Keratinocyte (primary cell): ENCODE results near the gene LMOD1. TPM values are rescaled to one million over a fixed set of nuclear protein-coding genes. Genes with fewer than 3 reads are reported as not detected.

Source experiments
- DNase-seq: peaks from one replicate; pipeline ENCODE4 v3.0.0-alpha.2; 2011; ENCODE audit warnings: low read depth, missing footprints, low spot score
- FAIRE-seq: peaks from 2 replicates; lab custom pipeline; 2011; peaks lifted over from hg19 to GRCh38; lab: Jason Lieb, UNC
- H2AFZ ChIP-seq: 2 replicates; pipeline ENCODE4 v1.6.0; 2012; ENCODE audit warnings: low read length, control low read depth, inconsistent platforms; ENCODE audit not compliant: control insufficient read depth
- H3K27ac ChIP-seq: 2 replicates; pipeline ENCODE4 v1.5.1; 2011; ENCODE audit warnings: low read length; ENCODE audit not compliant: control insufficient read depth, insufficient read depth
- H3K27me3 ChIP-seq: 3 replicates; pipeline ENCODE4 v1.6.0; 2011; ENCODE audit warnings: low read length; ENCODE audit not compliant: control insufficient read depth, insufficient read depth; ENCODE audit errors: extremely low read depth
- H3K36me3 ChIP-seq, 2 experiments: 2 replicates in 1 of 2; 3 replicates in 1 of 2; pipeline ENCODE4 v1.5.1; 2011; ENCODE audit warnings: low read length in 2 of 2, mild to moderate bottlenecking in 1 of 2; ENCODE audit not compliant: control insufficient read depth in 2 of 2, insufficient read depth in 2 of 2; ENCODE audit errors: extremely low read depth in 1 of 2
- H3K4me1 ChIP-seq: 3 replicates; pipeline ENCODE4 v1.5.1; 2011; ENCODE audit warnings: low read length; ENCODE audit not compliant: control insufficient read depth, insufficient read depth; ENCODE audit errors: extremely low read depth
- H3K4me2 ChIP-seq: 3 replicates; pipeline ENCODE4 v1.6.0; 2011; ENCODE audit warnings: low read depth, low read length; ENCODE audit not compliant: control insufficient read depth, insufficient read depth; ENCODE audit errors: extremely low read depth
- H3K4me3 ChIP-seq, 3 experiments: fragments of 200-600 bp in 1 of 3; sonication (generic) in 1 of 3; 2 replicates in 2 of 3; 3 replicates in 1 of 3; pipeline ENCODE4 v1.5.1; 2011 to 2016; ENCODE audit warnings: low read length in 3 of 3, mild to moderate bottlenecking in 3 of 3, control low read depth in 2 of 3, inconsistent platforms in 1 of 3, low read depth in 1 of 3, mixed read lengths in 1 of 3, mixed run types in 1 of 3, moderate library complexity in 1 of 3; ENCODE audit not compliant: control insufficient read depth in 2 of 3, insufficient read depth in 2 of 3; ENCODE audit errors: extremely low read depth in 1 of 3
- H3K79me2 ChIP-seq: 2 replicates; pipeline ENCODE4 v1.6.0; 2012; ENCODE audit warnings: low read length; ENCODE audit not compliant: control insufficient read depth, insufficient read depth
- H3K9ac ChIP-seq: 3 replicates; pipeline ENCODE4 v1.6.0; 2011; ENCODE audit warnings: low read length; ENCODE audit not compliant: control insufficient read depth, insufficient read depth; ENCODE audit errors: extremely low read depth
- H3K9me1 ChIP-seq: 3 replicates; pipeline ENCODE4 v1.6.0; 2011; ENCODE audit warnings: low read length; ENCODE audit not compliant: control insufficient read depth, insufficient read depth; ENCODE audit errors: extremely low read depth
- H3K9me3 ChIP-seq: 2 replicates; pipeline ENCODE4 v1.5.1; 2012; ENCODE audit warnings: low read depth, low read length; ENCODE audit not compliant: control insufficient read depth
- H4K20me1 ChIP-seq: 3 replicates; pipeline ENCODE4 v1.6.0; 2011; ENCODE audit warnings: low read length; ENCODE audit not compliant: control insufficient read depth, insufficient read depth; ENCODE audit errors: extremely low read depth
- EZH2 ChIP-seq: IDR thresholded peaks from one replicate; pipeline ENCODE4 v1.6.1; 2012; ENCODE audit warnings: inconsistent platforms, mild to moderate bottlenecking, low read length, moderate library complexity
- dilution Hi-C: fragments of 300-500 bp; cut with MboI; formaldehyde crosslinking; loops from one replicate; pipeline ENCODE4 v1.7.0; 2020; ENCODE audit warnings: low sequenced_read_pairs; ENCODE audit not compliant: extremely low pct_ligation_motif_present
- polyA plus RNA-seq, 5 experiments: library from polyadenylated mRNA; depleted of rRNA in 3 of 5; stranded (reverse) in 3 of 5; stranded (forward) in 1 of 5; unstranded in 1 of 5; fragments of >200 nt; gene quantifications; 1 replicate in 1 of 5; 2 replicates in 3 of 5; 3 replicates in 1 of 5; pipeline versions ENCODE4 v1.2.1 to v1.2.3, GENCODE V29; 2011 to 2012; ENCODE audit warnings: missing spikeins in 2 of 5, low read depth in 1 of 5, low replicate concordance in 1 of 5
- TF ChIP-seq, protein P1 (sequence below), 3 experiments: IDR thresholded peaks in 1 of 3; conservative IDR thresholded peaks in 1 of 3; optimal IDR thresholded peaks in 1 of 3; 2 replicates in 2 of 3; 3 replicates in 1 of 3; pipeline versions ENCODE3 to v1.5.1; 2011; ENCODE audit warnings: low read length in 3 of 3, mild to moderate bottlenecking in 3 of 3, moderate library complexity in 2 of 3, control low read depth in 1 of 3, inconsistent platforms in 1 of 3; ENCODE audit not compliant: insufficient read depth in 2 of 3; ENCODE audit errors: extremely low read depth in 1 of 3

LMOD1 gene
- polyA plus RNA-seq, 1 donor (not counting 4 experiments of a cell fraction or from before 2014, with no cell fraction given): not detected

- Histone ChIP-seq H3K4me1 (peaks cover 9% of the 10 kb centered on the region), H3K9me3 (no peaks in the 10 kb centered on the region), H3K4me2 (no peak overlapping the region), H4K20me1 (no peaks in the 10 kb centered on the region), H2AFZ (no peak overlapping the region), H3K27ac (no peak overlapping the region), H3K79me2 (no peaks in the 10 kb centered on the region), H3K27me3 (no peaks in the 10 kb centered on the region), H3K9ac (no peak overlapping the region), H3K9me1 (no peaks in the 10 kb centered on the region), H3K36me3 (no peaks in the 10 kb centered on the region), H3K4me3 (no peak overlapping the region)
- FAIRE-seq (no peak), DNase-seq (no peak)
- dilution Hi-C loops: no loop called here
- TF ChIP-seq EZH2: no peak
- TF ChIP-seq, protein P1, sequence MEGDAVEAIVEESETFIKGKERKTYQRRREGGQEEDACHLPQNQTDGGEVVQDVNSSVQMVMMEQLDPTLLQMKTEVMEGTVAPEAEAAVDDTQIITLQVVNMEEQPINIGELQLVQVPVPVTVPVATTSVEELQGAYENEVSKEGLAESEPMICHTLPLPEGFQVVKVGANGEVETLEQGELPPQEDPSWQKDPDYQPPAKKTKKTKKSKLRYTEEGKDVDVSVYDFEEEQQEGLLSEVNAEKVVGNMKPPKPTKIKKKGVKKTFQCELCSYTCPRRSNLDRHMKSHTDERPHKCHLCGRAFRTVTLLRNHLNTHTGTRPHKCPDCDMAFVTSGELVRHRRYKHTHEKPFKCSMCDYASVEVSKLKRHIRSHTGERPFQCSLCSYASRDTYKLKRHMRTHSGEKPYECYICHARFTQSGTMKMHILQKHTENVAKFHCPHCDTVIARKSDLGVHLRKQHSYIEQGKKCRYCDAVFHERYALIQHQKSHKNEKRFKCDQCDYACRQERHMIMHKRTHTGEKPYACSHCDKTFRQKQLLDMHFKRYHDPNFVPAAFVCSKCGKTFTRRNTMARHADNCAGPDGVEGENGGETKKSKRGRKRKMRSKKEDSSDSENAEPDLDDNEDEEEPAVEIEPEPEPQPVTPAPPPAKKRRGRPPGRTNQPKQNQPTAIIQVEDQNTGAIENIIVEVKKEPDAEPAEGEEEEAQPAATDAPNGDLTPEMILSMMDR (optimal IDR thresholded peaks at IDR 0.05 in 1 of 3, IDR thresholded peaks at IDR 0.05 in 1 of 3, conservative IDR thresholded peaks at IDR 0.05 in 1 of 3; ENCODE audit: extremely low read depth in 1 of 3, insufficient read depth in 2 of 3, low read length in 3 of 3): no peak
Observed at GRCh38 chr1:201912832-201913231, 33.5 kb downstream of the LMOD1 start.

DNA sequence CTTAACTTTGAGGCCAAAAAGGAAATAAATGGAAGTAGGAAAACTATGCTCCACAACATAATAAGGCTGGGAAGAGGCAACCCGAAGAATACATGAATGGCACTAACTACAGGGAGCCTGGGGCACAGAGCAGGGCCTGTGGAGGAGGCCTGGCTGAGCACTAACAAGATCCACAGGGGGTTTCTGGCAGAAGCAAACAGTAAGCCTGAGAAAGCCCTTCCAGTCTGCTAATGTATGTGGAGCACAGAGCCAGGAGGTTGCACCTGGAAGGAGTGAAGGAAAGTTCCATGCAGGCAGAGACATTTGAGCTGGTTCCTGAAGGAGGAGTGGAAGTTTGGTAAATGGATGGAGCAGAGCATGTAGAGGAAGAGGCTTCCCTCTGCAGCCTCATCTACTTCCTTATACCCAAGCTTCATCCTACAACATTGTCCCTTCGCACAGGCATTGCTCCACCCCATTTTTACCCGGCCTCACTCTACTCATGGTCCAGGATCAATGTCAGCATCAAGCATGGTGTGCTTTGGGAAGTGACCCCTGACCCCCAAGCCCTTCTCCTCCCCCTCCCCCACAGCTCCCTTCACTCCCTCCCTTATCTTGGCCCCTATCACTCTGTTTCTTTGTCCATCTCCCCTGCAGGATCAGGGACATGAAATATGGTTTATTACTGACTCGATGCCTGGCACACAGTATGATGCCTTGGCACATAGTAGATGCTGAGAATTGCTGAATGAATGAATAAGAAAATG, 34.3 kb downstream of the LMOD1 start:
- no peaks in the 10 kb centered on the region for H3K9me1 ChIP-seq
- no peaks in the 10 kb centered on the region for H3K9me3 ChIP-seq
- FAIRE-seq (no peak), DNase-seq (no peak)
- H3K4me3 ChIP-seq: no peak overlapping the region
- no peaks in the 10 kb centered on the region for H3K36me3 ChIP-seq
- peaks cover 2% of the 10 kb centered on the region for H3K4me1 ChIP-seq
- H3K9ac ChIP-seq: no peak overlapping the region
- no peak for TF ChIP-seq EZH2
- TF ChIP-seq, protein P1 (optimal IDR thresholded peaks at IDR 0.05 in 1 of 3, IDR thresholded peaks at IDR 0.05 in 1 of 3, conservative IDR thresholded peaks at IDR 0.05 in 1 of 3; ENCODE audit: extremely low read depth in 1 of 3, insufficient read depth in 2 of 3, low read length in 3 of 3): no peak
- H3K4me2 ChIP-seq: no peak overlapping the region
- H2AFZ ChIP-seq: no peak overlapping the region
- H4K20me1 ChIP-seq: no peaks in the 10 kb centered on the region
- dilution Hi-C loops: no loop called here
- H3K27ac ChIP-seq: no peak overlapping the region
- no peaks in the 10 kb centered on the region for H3K79me2 ChIP-seq
- H3K27me3 ChIP-seq: no peaks in the 10 kb centered on the region
